ENCODE results near the gene HHIPL2. TPM values are rescaled to one million over a fixed set of nuclear protein-coding genes. Genes with fewer than 3 reads are reported as not detected.

Gene HHIPL2
- total RNA-seq = under 0.01 TPM in 1 of 2 replicates, not detected in the other

DNA sequence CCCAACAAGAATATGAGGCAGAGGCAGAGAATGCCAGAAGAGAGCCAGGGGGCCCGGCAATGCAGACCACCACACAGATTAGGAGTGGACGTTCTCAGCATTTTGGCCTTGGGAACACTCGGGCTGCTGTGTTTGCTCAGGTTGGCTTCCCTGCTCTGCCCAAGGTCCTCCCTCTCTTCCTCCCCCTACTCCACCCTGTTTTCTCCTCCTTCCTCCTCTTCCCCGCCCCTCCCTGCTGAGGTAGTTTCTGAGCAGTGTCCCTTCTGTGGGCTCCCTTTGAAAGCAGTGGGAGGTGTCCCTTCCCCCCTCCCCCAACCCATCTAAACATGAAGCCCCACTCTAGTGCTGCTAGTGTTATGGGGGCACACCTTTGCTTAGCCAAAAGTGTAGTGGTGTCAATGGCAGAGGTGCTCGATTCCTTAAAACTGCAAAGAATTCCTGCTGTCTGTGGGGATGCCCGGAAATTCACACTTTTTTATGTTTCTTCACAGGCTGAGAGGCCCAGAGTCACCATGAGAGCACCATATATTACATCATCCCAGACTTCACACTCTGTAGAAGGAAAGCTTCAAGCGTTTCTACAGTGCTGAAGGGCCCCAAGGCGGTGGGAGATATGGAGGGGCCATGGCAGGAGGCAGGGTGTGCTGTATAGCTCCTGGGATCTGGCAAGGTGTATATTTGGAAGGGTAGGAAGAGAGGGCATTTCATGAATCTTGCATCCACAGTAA lies at the start of gene HHIPL2:
Gene HHIPL2 (minus strand): TSS at position 161 of the 728 bp plus-strand sequence. CDS start 60 bp downstream, at position 101.

DNA sequence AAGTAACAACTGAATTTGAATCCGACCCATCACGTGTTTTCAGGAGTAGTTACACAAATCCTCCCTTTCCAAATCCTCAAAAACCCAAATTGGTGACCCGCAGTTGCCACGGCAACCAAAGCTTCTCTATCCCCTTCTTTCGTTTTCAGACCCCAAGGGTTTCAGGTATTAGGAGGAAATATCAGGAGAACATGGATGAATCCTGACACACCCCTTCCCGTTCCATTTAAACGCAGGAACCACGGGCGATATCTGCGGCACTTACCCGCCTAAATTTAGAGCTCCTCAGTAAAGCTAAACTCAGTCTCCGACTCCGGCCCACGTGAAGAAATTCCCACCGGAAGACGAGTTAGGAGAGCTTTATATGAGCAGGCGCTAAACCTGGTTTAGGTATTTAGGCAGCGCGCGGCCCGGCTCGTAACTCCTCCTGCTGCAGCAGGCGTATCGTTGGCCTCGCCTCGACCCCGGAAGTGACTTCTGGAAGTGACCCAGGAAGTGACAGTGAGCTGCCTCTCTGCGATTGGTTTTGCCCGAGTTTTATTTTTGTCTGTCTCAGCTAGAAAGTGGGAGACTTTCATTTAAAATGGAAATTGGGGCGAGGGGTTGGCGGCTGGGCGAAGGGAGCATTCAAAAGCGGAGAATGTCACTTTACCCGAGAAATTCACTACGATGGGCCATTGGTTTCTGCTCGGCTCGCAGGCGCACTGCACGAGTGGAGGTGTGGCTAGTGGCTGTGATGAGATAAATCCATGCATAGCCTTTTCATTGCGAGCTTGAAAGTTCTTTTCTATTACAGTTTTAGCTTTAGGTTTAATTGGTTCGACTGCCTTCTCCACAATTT lies 41.8 kb upstream of the HHIPL2 start, which contains the start of gene TAF1A:
Gene TAF1A (minus strand): TSS at position 472 of the 841 bp plus-strand sequence.

Other genes with a start within 250 kb of the HHIPL2 start
- 2.3 and 3.8 TPM in 2 replicates for gene TAF1A, start 41.8 kb upstream of the HHIPL2 start, total RNA-seq
- 31.4 and 35.7 TPM in 2 replicates for gene MIA3, start 70.0 kb upstream of the HHIPL2 start, total RNA-seq
- gene AIDA, start 164.4 kb upstream of the HHIPL2 start, total RNA-seq = 42.9 and 43.0 TPM in 2 replicates
- gene BROX, start 164.5 kb upstream of the HHIPL2 start, total RNA-seq = 41.1 and 43.0 TPM in 2 replicates
- gene FAM177B, start 189.1 kb upstream of the HHIPL2 start, total RNA-seq = not detected in 2 replicates

All from dermis lymphatic vessel endothelial cell (primary cell).